ENCODE measurements around the gene ANKRD11.
"Not testable (repeated sequence)": the region's sequence is repeated elsewhere in the genome, so short reads cannot be mapped to it uniquely, and the experiment has no call there.

The ANKRD11 gene

GRCh38 chr16:89430436-89431157 lies 59.8 kb downstream of the ANKRD11 start:
- Histone ChIP-seq H2AK5ac (ENCODE audit: low read length) (no peak overlapping the region), H3K27ac (ENCODE audit: low read depth, low read length) (no peak overlapping the region), H2BK5ac (ENCODE audit: low read length) (no peak overlapping the region), H3K56ac (ENCODE audit: low read length) (no peak overlapping the region), H3K4me1 (ENCODE audit: control insufficient read depth, low read depth, low read length) (no peaks in the 10 kb centered on the region), H2BK15ac (replicated peaks; ENCODE audit: low read depth) (no peak overlapping the region), H3K4me2 (ENCODE audit: low read length) (no peak overlapping the region), H3K4ac (ENCODE audit: low read depth, low read length) (no peak overlapping the region), H4K8ac (ENCODE audit: low read depth, low read length) (no peak overlapping the region), H3K23ac (ENCODE audit: low read length) (no peak overlapping the region), H4K5ac (ENCODE audit: low read length) (no peak overlapping the region), H3K79me1 (ENCODE audit: low read length) (peaks cover 17% of the 10 kb centered on the region), H3K36me3 (ENCODE audit: control insufficient read depth, insufficient read depth, low read length) (no peaks in the 10 kb centered on the region), H3K9ac (ENCODE audit: low read length) (no peak overlapping the region), H3K4me3 (ENCODE audit: low read length) (no peak overlapping the region), H3K27me3 (ENCODE audit: insufficient read depth, low read length, poor library complexity) (no peaks in the 10 kb centered on the region), H3K18ac (ENCODE audit: low read length) (no peak overlapping the region), H2BK120ac (ENCODE audit: low read depth, low read length) (no peak overlapping the region), H3K79me2 (ENCODE audit: control insufficient read depth, insufficient read depth, low read length) (peaks cover 78% of the 10 kb centered on the region)
- no CpG with 5 or more reads among the region's 19 CpGs for WGBS (ENCODE audit: extremely low coverage, insufficient coverage, low lambda C conversion rate)
- DNase-seq, result no peak

- H4K8ac ChIP-seq (ENCODE audit: low read depth, low read length); H3K9ac ChIP-seq (ENCODE audit: low read length); H3K56ac ChIP-seq (ENCODE audit: low read length); DNase-seq; H3K4ac ChIP-seq (ENCODE audit: low read depth, low read length); H3K36me3 ChIP-seq (ENCODE audit: control insufficient read depth, insufficient read depth, low read length); H2BK120ac ChIP-seq (ENCODE audit: low read depth, low read length); H3K4me2 ChIP-seq (ENCODE audit: low read length); H3K4me1 ChIP-seq (ENCODE audit: control insufficient read depth, low read depth, low read length); H3K4me3 ChIP-seq (ENCODE audit: low read length); H2AK5ac ChIP-seq (ENCODE audit: low read length); H3K27ac ChIP-seq (ENCODE audit: low read depth, low read length); H3K18ac ChIP-seq (ENCODE audit: low read length); H2BK5ac ChIP-seq (ENCODE audit: low read length); H3K27me3 ChIP-seq (ENCODE audit: insufficient read depth, low read length, poor library complexity); H4K5ac ChIP-seq (ENCODE audit: low read length); H3K23ac ChIP-seq (ENCODE audit: low read length); H2BK15ac ChIP-seq (replicated peaks; ENCODE audit: low read depth): not testable (repeated sequence)
- WGBS (ENCODE audit: extremely low coverage, insufficient coverage, low lambda C conversion rate), result no CpG with 5 or more reads among the region's 7 CpGs
- Histone ChIP-seq H3K79me1 (ENCODE audit: low read length) (peaks cover 19% of the 10 kb centered on the region), H3K79me2 (ENCODE audit: control insufficient read depth, insufficient read depth, low read length) (peaks cover 78% of the 10 kb centered on the region)
Measured at GRCh38 chr16:89428605-89429004, 61.8 kb downstream of the ANKRD11 start.

- H3K56ac ChIP-seq (ENCODE audit: low read length), result no peak overlapping the region
- H3K4ac ChIP-seq (ENCODE audit: low read depth, low read length), result no peak overlapping the region
- no peak overlapping the region for H3K4me3 ChIP-seq (ENCODE audit: low read length)
- no peak for DNase-seq
- H3K27me3 ChIP-seq (ENCODE audit: insufficient read depth, low read length, poor library complexity), result no peaks in the 10 kb centered on the region
- WGBS (ENCODE audit: extremely low coverage, insufficient coverage, low lambda C conversion rate), result no CpG with 5 or more reads among the region's 10 CpGs
- no peak overlapping the region for H2BK15ac ChIP-seq (replicated peaks; ENCODE audit: low read depth)
- H2BK120ac ChIP-seq (ENCODE audit: low read depth, low read length), result no peak overlapping the region
- H3K79me2 ChIP-seq (ENCODE audit: control insufficient read depth, insufficient read depth, low read length), result peaks cover 78% of the 10 kb centered on the region
- H4K5ac ChIP-seq (ENCODE audit: low read length), result no peak overlapping the region
- no peak overlapping the region for H3K23ac ChIP-seq (ENCODE audit: low read length)
- no peak overlapping the region for H2AK5ac ChIP-seq (ENCODE audit: low read length)
- no peak overlapping the region for H3K27ac ChIP-seq (ENCODE audit: low read depth, low read length)
- H4K8ac ChIP-seq (ENCODE audit: low read depth, low read length), result no peak overlapping the region
- no peak overlapping the region for H3K9ac ChIP-seq (ENCODE audit: low read length)
- H3K18ac ChIP-seq (ENCODE audit: low read length), result no peak overlapping the region
- peaks cover 21% of the 10 kb centered on the region for H3K79me1 ChIP-seq (ENCODE audit: low read length)
- no peaks in the 10 kb centered on the region for H3K4me1 ChIP-seq (ENCODE audit: control insufficient read depth, low read depth, low read length)
- H2BK5ac ChIP-seq (ENCODE audit: low read length), result no peak overlapping the region
- no peak overlapping the region for H3K4me2 ChIP-seq (ENCODE audit: low read length)
- H3K36me3 ChIP-seq (ENCODE audit: control insufficient read depth, insufficient read depth, low read length), result no peaks in the 10 kb centered on the region
Measured at GRCh38 chr16:89426736-89427530, 63.4 kb downstream of the ANKRD11 start.

GRCh38 chr16:89425523-89425922 lies 64.8 kb downstream of the ANKRD11 start:
- H2BK120ac ChIP-seq (ENCODE audit: low read depth, low read length), result no peak overlapping the region
- WGBS (ENCODE audit: extremely low coverage, insufficient coverage, low lambda C conversion rate), result no CpG with 5 or more reads among the region's 10 CpGs

GRCh38 chr16:89423681-89424260 lies 66.6 kb downstream of the ANKRD11 start:
- no peak overlapping the region for H3K18ac ChIP-seq (ENCODE audit: low read length)
- H3K4me1 ChIP-seq (ENCODE audit: control insufficient read depth, low read depth, low read length), result no peaks in the 10 kb centered on the region
- no peak overlapping the region for H3K56ac ChIP-seq (ENCODE audit: low read length)
- H3K4me3 ChIP-seq (ENCODE audit: low read length), result no peak overlapping the region
- no peak overlapping the region for H2BK5ac ChIP-seq (ENCODE audit: low read length)
- no peak overlapping the region for H2BK15ac ChIP-seq (replicated peaks; ENCODE audit: low read depth)
- H4K5ac ChIP-seq (ENCODE audit: low read length), result no peak overlapping the region
- WGBS (ENCODE audit: extremely low coverage, insufficient coverage, low lambda C conversion rate), result no CpG with 5 or more reads among the region's 21 CpGs
- H3K79me2 ChIP-seq (ENCODE audit: control insufficient read depth, insufficient read depth, low read length), result peaks cover 89% of the 10 kb centered on the region
- H3K27me3 ChIP-seq (ENCODE audit: insufficient read depth, low read length, poor library complexity), result no peaks in the 10 kb centered on the region
- H3K79me1 ChIP-seq (ENCODE audit: low read length), result peaks cover 20% of the 10 kb centered on the region
- H3K23ac ChIP-seq (ENCODE audit: low read length), result no peak overlapping the region
- H3K4ac ChIP-seq (ENCODE audit: low read depth, low read length), result no peak overlapping the region
- H3K36me3 ChIP-seq (ENCODE audit: control insufficient read depth, insufficient read depth, low read length), result no peaks in the 10 kb centered on the region
- no peak overlapping the region for H2BK120ac ChIP-seq (ENCODE audit: low read depth, low read length)
- no peak overlapping the region for H3K9ac ChIP-seq (ENCODE audit: low read length)
- no peak overlapping the region for H3K27ac ChIP-seq (ENCODE audit: low read depth, low read length)
- no peak overlapping the region for H2AK5ac ChIP-seq (ENCODE audit: low read length)
- H4K8ac ChIP-seq (ENCODE audit: low read depth, low read length), result no peak overlapping the region
- no peak overlapping the region for H3K4me2 ChIP-seq (ENCODE audit: low read length)
- no peak for DNase-seq

More at GRCh38 chr16:89425523-89425922, 64.8 kb downstream of the ANKRD11 start:
- DNase-seq, result no peak
- no peak overlapping the region for H3K23ac ChIP-seq (ENCODE audit: low read length)
- no peak overlapping the region for H3K18ac ChIP-seq (ENCODE audit: low read length)
- H3K4me3 ChIP-seq (ENCODE audit: low read length), result no peak overlapping the region
- no peak overlapping the region for H3K27ac ChIP-seq (ENCODE audit: low read depth, low read length)
- H3K9ac ChIP-seq (ENCODE audit: low read length), result no peak overlapping the region
- no peak overlapping the region for H4K8ac ChIP-seq (ENCODE audit: low read depth, low read length)
- H3K4ac ChIP-seq (ENCODE audit: low read depth, low read length), result no peak overlapping the region
- H2BK15ac ChIP-seq (replicated peaks; ENCODE audit: low read depth), result no peak overlapping the region
- peaks cover 75% of the 10 kb centered on the region for H3K79me2 ChIP-seq (ENCODE audit: control insufficient read depth, insufficient read depth, low read length)
- peaks cover 13% of the 10 kb centered on the region for H3K79me1 ChIP-seq (ENCODE audit: low read length)
- no peaks in the 10 kb centered on the region for H3K27me3 ChIP-seq (ENCODE audit: insufficient read depth, low read length, poor library complexity)
- H3K4me1 ChIP-seq (ENCODE audit: control insufficient read depth, low read depth, low read length), result no peaks in the 10 kb centered on the region
- no peak overlapping the region for H2BK5ac ChIP-seq (ENCODE audit: low read length)
- H3K36me3 ChIP-seq (ENCODE audit: control insufficient read depth, insufficient read depth, low read length), result no peaks in the 10 kb centered on the region
- H3K56ac ChIP-seq (ENCODE audit: low read length), result no peak overlapping the region
- no peak overlapping the region for H2AK5ac ChIP-seq (ENCODE audit: low read length)
- no peak overlapping the region for H4K5ac ChIP-seq (ENCODE audit: low read length)
- no peak overlapping the region for H3K4me2 ChIP-seq (ENCODE audit: low read length)
